OCI-LY3 (cell line): ENCODE data around the gene PTGIS.
A peak's percentile ranks its signal among the peaks of the same experiment; 100 is the strongest.

ENCODE experiments used
- H2AFZ ChIP-seq: fragments of 200-600, 300-600 bp; shearing (Covaris generic); 2 replicates; pipeline ENCODE4 v1.6.0; 2014; ENCODE audit warnings: antibody characterized with exemption, low read depth, low read length
- H3K27ac ChIP-seq: fragments of 200-600, 300-600 bp; sonication (generic); 2 replicates; pipeline ENCODE4 v1.5.1; 2014; ENCODE audit warnings: mild to moderate bottlenecking, low read length, moderate library complexity, mixed read lengths
- H3K27me3 ChIP-seq: fragments of 200-600, 300-600 bp; sonication (generic); 2 replicates; pipeline ENCODE4 v1.6.1; 2014; ENCODE audit warnings: low read depth, low read length, mixed read lengths
- H3K36me3 ChIP-seq: fragments of 200-600, 300-600 bp; sonication (generic); replicated peaks from 2 replicates; pipeline ENCODE3; 2014; ENCODE audit warnings: low read depth, low read length, mixed read lengths
- H3K4me1 ChIP-seq: fragments of 300-600, 200-600 bp; sonication (generic); 2 replicates; pipeline ENCODE4 v1.6.1; 2014; ENCODE audit warnings: low read length, mixed read lengths
- H3K4me2 ChIP-seq: fragments of 200-600, 300-600 bp; sonication (generic); 2 replicates; pipeline ENCODE4 v1.6.1; 2014; ENCODE audit warnings: low read length, mixed read lengths
- H3K4me3 ChIP-seq: fragments of 300-600, 200-600 bp; sonication (generic); 2 replicates; pipeline ENCODE4 v1.5.1; 2014; ENCODE audit warnings: antibody characterized with exemption, mild to moderate bottlenecking, low read length, moderate library complexity
- H3K79me2 ChIP-seq: fragments of 300-600, 200-600 bp; shearing (Covaris generic); 2 replicates; pipeline ENCODE4 v1.6.1; 2014; ENCODE audit warnings: mild to moderate bottlenecking, low read length, mixed read lengths
- H3K9ac ChIP-seq: fragments of 300-600, 200-600 bp; shearing (Covaris generic); 2 replicates; pipeline ENCODE4 v1.6.0; 2014; ENCODE audit warnings: mild to moderate bottlenecking, low read length, moderate library complexity
- H3K9me3 ChIP-seq: fragments of 200-600, 300-600 bp; shearing (Covaris generic); 2 replicates; pipeline ENCODE4 v1.6.1; 2014; ENCODE audit warnings: low read length, mixed read lengths; ENCODE audit not compliant: insufficient read depth
- H4K20me1 ChIP-seq: fragments of 200-600, 300-600 bp; sonication (generic); 2 replicates; pipeline ENCODE4 v1.6.1; 2016; ENCODE audit warnings: low read length, mixed read lengths; ENCODE audit not compliant: insufficient read depth
- CTCF ChIP-seq: fragments of 200-600, 300-600 bp; sonication (generic); IDR thresholded peaks from 2 replicates; pipeline ENCODE4 v1.5.1; 2014; ENCODE audit warnings: antibody characterized with exemption, low read length, low read depth
- EZH2phosphoT487 ChIP-seq: fragments of 200-600 bp; shearing (Covaris generic); IDR thresholded peaks from 2 replicates; pipeline ENCODE4 v1.6.1; 2018; ENCODE audit warnings: antibody characterized with exemption, mixed run types, low read depth

PTGIS gene

GRCh38 chr20:49486064-49486463, 81.9 kb downstream of the PTGIS start:
- Histone ChIP-seq H3K79me2 (no peaks in the 10 kb centered on the region), H2AFZ (no peak overlapping the region), H3K4me3 (no peak overlapping the region), H3K9me3 (no peaks in the 10 kb centered on the region), H3K27me3 (peaks cover 38% of the 10 kb centered on the region), H3K27ac (no peak overlapping the region), H3K36me3 (no peaks in the 10 kb centered on the region), H3K4me2 (no peak overlapping the region), H4K20me1 (no peaks in the 10 kb centered on the region), H3K9ac (no peak overlapping the region), H3K4me1 (no peaks in the 10 kb centered on the region)
- TF ChIP-seq CTCF (no peak), EZH2phosphoT487 (no peak)

- Histone ChIP-seq H4K20me1 (no peaks in the 10 kb centered on the region), H3K27me3 (peaks cover 34% of the 10 kb centered on the region)
These were observed 82.4 kb downstream of the PTGIS start for GRCh38 chr20:49485563-49485962.

GRCh38 chr20:49484180-49485140, 83.5 kb downstream of the PTGIS start:
- H3K4me1 ChIP-seq = no peaks in the 10 kb centered on the region
- no peak overlapping the region for H3K9ac ChIP-seq
- TF ChIP-seq EZH2phosphoT487 (no peak), CTCF (peak; percentile 17; the same call in 1 of the 2 replicates)
- no peaks in the 10 kb centered on the region for H4K20me1 ChIP-seq
- H3K27me3 ChIP-seq = peaks cover 27% of the 10 kb centered on the region
- H3K4me2 ChIP-seq = no peak overlapping the region
- H3K27ac ChIP-seq = no peak overlapping the region
- H3K36me3 ChIP-seq = no peaks in the 10 kb centered on the region
- no peaks in the 10 kb centered on the region for H3K79me2 ChIP-seq
- H3K4me3 ChIP-seq = no peak overlapping the region
- H2AFZ ChIP-seq = no peak overlapping the region
- no peaks in the 10 kb centered on the region for H3K9me3 ChIP-seq

More at GRCh38 chr20:49485563-49485962, 82.4 kb downstream of the PTGIS start:
- no peak overlapping the region for H3K27ac ChIP-seq
- H3K4me2 ChIP-seq = no peak overlapping the region
- TF ChIP-seq EZH2phosphoT487 (no peak), CTCF (no peak)
- H3K4me3 ChIP-seq = no peak overlapping the region
- no peaks in the 10 kb centered on the region for H3K4me1 ChIP-seq
- H3K36me3 ChIP-seq = no peaks in the 10 kb centered on the region
- no peak overlapping the region for H3K9ac ChIP-seq
- H3K79me2 ChIP-seq = no peaks in the 10 kb centered on the region
- no peak overlapping the region for H2AFZ ChIP-seq
- H3K9me3 ChIP-seq = no peaks in the 10 kb centered on the region

- H3K4me2 ChIP-seq = no peak overlapping the region
- H3K79me2 ChIP-seq = no peaks in the 10 kb centered on the region
- TF ChIP-seq EZH2phosphoT487 (no peak), CTCF (no peak)
- no peak overlapping the region for H3K9ac ChIP-seq
- no peaks in the 10 kb centered on the region for H3K9me3 ChIP-seq
- no peak overlapping the region for H3K4me3 ChIP-seq
- H2AFZ ChIP-seq = no peak overlapping the region
- H3K36me3 ChIP-seq = no peaks in the 10 kb centered on the region
- no peak overlapping the region for H3K27ac ChIP-seq
- no peaks in the 10 kb centered on the region for H3K4me1 ChIP-seq
- no peaks in the 10 kb centered on the region for H4K20me1 ChIP-seq
- peaks cover 24% of the 10 kb centered on the region for H3K27me3 ChIP-seq
These were observed 84.2 kb downstream of the PTGIS start for GRCh38 chr20:49483696-49484123.
